Smooth muscle cell (in vitro differentiated cells): Measurements from ENCODE around the gene FNDC1. TPM values are rescaled to one million over a fixed set of nuclear protein-coding genes. Genes with fewer than 3 reads are reported as not detected.

Source experiments
- DNase-seq: peaks from one replicate; lab custom pipeline; 2025; ENCODE audit not compliant: unreplicated experiment; lab: John Stamatoyannopoulos, UW
- H2AFZ ChIP-seq: fragments of 200-600 bp; sonication (generic); 2 replicates; pipeline ENCODE4 v1.6.0; 2016; ENCODE audit warnings: antibody characterized with exemption, low read depth, mild to moderate bottlenecking
- H3F3A ChIP-seq: fragments of 200-600 bp; sonication (generic); 2 replicates; pipeline ENCODE4 v1.6.0; 2017; ENCODE audit warnings: antibody characterized with exemption, low read depth
- H3K27ac ChIP-seq: fragments of 200-600 bp; sonication (generic); 2 replicates; pipeline ENCODE4 v1.5.1; 2016; ENCODE audit warnings: low read depth, mild to moderate bottlenecking
- H3K27me3 ChIP-seq: fragments of 200-600 bp; sonication (generic); 2 replicates; pipeline ENCODE4 v1.6.1; 2016; ENCODE audit warnings: low read depth, mild to moderate bottlenecking
- H3K36me3 ChIP-seq: fragments of 200-600 bp; sonication (generic); 2 replicates; pipeline ENCODE4 v1.5.1; 2016; ENCODE audit warnings: low read depth
- H3K4me1 ChIP-seq: fragments of 200-600 bp; sonication (generic); 2 replicates; pipeline ENCODE4 v1.5.1; 2016; ENCODE audit warnings: low read depth
- H3K4me2 ChIP-seq: fragments of 200-600 bp; sonication (generic); 2 replicates; pipeline ENCODE4 v1.6.0; 2016; ENCODE audit warnings: mild to moderate bottlenecking
- H3K4me3 ChIP-seq: fragments of 200-600 bp; sonication (generic); 2 replicates; pipeline ENCODE4 v1.5.1; 2016; ENCODE audit warnings: mild to moderate bottlenecking
- H3K79me2 ChIP-seq: fragments of 200-600 bp; sonication (generic); 2 replicates; pipeline ENCODE4 v1.6.0; 2016; ENCODE audit warnings: low read depth, mild to moderate bottlenecking
- H3K9ac ChIP-seq: fragments of 200-600 bp; sonication (generic); 2 replicates; pipeline ENCODE4 v1.6.0; 2016; ENCODE audit warnings: low read depth
- H3K9me3 ChIP-seq: fragments of 200-600 bp; sonication (generic); replicated peaks from 2 replicates; pipeline ENCODE4 v1.5.1; 2016; ENCODE audit warnings: low read depth
- H4K20me1 ChIP-seq: fragments of 200-600 bp; sonication (generic); 2 replicates; pipeline ENCODE4 v1.6.0; 2016; ENCODE audit warnings: low read depth
- WGBS: methylation state at CpG from one replicate; pipeline ENCODE4 v1.1.7; 2016; ENCODE audit warnings: low lambda C conversion rate; 5-methylcytosine and 5-hydroxymethylcytosine counted together
- polyA plus RNA-seq: library from polyadenylated mRNA; unstranded; fragments of >200 nt; fragmentation: Nextera tagmentation; extraction: Ambion mirVana; gene quantifications from 2 replicates; pipeline ENCODE4 v1.2.1, GENCODE V29; 2016
- total RNA-seq: library from RNA; depleted of rRNA; stranded (reverse); fragments of >200 nt; gene quantifications from 2 replicates; pipeline ENCODE4 v1.2.3, GENCODE V29; 2014
- TF ChIP-seq, protein P1 (sequence below): fragments of 200-600 bp; sonication (generic); IDR thresholded peaks from 2 replicates; pipeline ENCODE4 v1.5.1; 2017; ENCODE audit warnings: borderline replicate concordance, mild to moderate bottlenecking, antibody characterized with exemption; ENCODE audit not compliant: insufficient read depth, poor library complexity, severe bottlenecking

FNDC1 gene
- total and polyA plus RNA-seq, 2 experiments from 2014 or later, result 0.39 TPM; not detected in 1

GRCh38 chr6:159174263-159174969, 5.2 kb downstream of the FNDC1 start:
- Histone ChIP-seq H3K79me2 (no peaks in the 10 kb centered on the region), H3K4me2 (peak overlapping the region; percentile 66), H3K4me1 (peaks cover 13% of the 10 kb centered on the region), H3K27me3 (peaks cover 65% of the 10 kb centered on the region), H2AFZ (no peak overlapping the region), H4K20me1 (no peaks in the 10 kb centered on the region), H3F3A (peaks cover 5% of the 10 kb centered on the region), H3K9me3 (no peaks in the 10 kb centered on the region), H3K36me3 (no peaks in the 10 kb centered on the region), H3K27ac (no peak overlapping the region), H3K4me3 (no peak overlapping the region), H3K9ac (no peak overlapping the region)
- TF ChIP-seq, protein P1, sequence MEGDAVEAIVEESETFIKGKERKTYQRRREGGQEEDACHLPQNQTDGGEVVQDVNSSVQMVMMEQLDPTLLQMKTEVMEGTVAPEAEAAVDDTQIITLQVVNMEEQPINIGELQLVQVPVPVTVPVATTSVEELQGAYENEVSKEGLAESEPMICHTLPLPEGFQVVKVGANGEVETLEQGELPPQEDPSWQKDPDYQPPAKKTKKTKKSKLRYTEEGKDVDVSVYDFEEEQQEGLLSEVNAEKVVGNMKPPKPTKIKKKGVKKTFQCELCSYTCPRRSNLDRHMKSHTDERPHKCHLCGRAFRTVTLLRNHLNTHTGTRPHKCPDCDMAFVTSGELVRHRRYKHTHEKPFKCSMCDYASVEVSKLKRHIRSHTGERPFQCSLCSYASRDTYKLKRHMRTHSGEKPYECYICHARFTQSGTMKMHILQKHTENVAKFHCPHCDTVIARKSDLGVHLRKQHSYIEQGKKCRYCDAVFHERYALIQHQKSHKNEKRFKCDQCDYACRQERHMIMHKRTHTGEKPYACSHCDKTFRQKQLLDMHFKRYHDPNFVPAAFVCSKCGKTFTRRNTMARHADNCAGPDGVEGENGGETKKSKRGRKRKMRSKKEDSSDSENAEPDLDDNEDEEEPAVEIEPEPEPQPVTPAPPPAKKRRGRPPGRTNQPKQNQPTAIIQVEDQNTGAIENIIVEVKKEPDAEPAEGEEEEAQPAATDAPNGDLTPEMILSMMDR, result peak; percentile 94
- 17% methylated on average over 19 of the region's 19 CpGs for WGBS
- DNase-seq, result peak; percentile 16

DNA sequence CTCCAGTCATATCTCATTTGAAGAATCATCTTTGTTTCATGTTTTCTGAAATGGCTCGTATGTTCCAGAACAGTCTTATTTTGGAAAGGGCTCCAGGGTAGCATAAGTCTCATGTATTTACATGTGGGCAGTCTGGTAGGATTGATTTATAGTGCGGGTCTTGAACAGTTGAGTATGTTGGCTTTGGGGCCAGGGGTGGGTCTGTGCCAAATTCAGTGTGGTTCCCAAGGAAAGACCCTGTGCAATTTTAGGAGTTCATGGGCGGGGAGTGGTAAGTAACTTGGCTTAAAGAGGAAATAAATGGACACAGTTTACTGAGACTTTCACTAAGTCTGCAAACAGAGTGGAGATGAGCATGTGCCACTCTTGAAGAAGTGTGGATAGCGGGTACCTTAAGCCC, 7.7 kb downstream of the FNDC1 start:
- H3K4me2 ChIP-seq, result no peak overlapping the region
- H3K27ac ChIP-seq, result no peak overlapping the region
- H4K20me1 ChIP-seq, result no peaks in the 10 kb centered on the region
- H3K9ac ChIP-seq, result no peak overlapping the region
- no peaks in the 10 kb centered on the region for H3K4me1 ChIP-seq
- TF ChIP-seq, protein P1, result no peak
- H3K9me3 ChIP-seq, result no peaks in the 10 kb centered on the region
- no peak for DNase-seq
- no peak overlapping the region for H3K4me3 ChIP-seq
- H3K79me2 ChIP-seq, result no peaks in the 10 kb centered on the region
- no peak overlapping the region for H2AFZ ChIP-seq
- 88% methylated on average over 4 of the region's 4 CpGs for WGBS
- H3K36me3 ChIP-seq, result no peaks in the 10 kb centered on the region
- H3K27me3 ChIP-seq, result peaks cover 40% of the 10 kb centered on the region
- H3F3A ChIP-seq, result no peaks in the 10 kb centered on the region

GRCh38 chr6:159178847-159179246, 9.6 kb downstream of the FNDC1 start:
- Histone ChIP-seq H3K4me3 (no peak overlapping the region), H3K27me3 (peaks cover 21% of the 10 kb centered on the region), H3K27ac (no peak overlapping the region), H2AFZ (no peak overlapping the region), H3K4me2 (no peak overlapping the region), H4K20me1 (no peaks in the 10 kb centered on the region), H3K4me1 (no peaks in the 10 kb centered on the region), H3K36me3 (no peaks in the 10 kb centered on the region), H3F3A (no peaks in the 10 kb centered on the region), H3K9me3 (no peaks in the 10 kb centered on the region), H3K9ac (no peak overlapping the region), H3K79me2 (no peaks in the 10 kb centered on the region)
- 83% methylated on average over 9 of the region's 9 CpGs for WGBS
- no peak for DNase-seq
- TF ChIP-seq, protein P1, result no peak

DNA sequence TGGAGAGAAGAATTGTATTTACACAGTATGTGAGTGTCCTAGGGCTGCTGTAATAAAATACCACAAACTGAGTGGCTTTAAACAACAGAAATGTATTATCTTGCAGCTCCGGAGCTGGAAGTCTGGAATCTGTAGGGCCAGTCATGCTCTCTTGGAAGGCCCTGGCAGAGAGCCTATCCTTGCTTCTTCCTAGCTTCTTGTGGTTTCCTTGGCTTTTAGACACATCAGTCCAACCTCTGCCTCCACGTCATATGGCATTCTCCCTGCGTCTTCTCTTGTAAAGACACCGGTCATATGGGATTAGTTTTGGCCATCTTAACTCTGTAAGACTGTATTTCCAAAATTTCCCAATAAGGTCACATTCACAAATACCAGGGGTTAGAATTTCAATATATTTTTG, 10.8 kb downstream of the FNDC1 start:
- DNase-seq, result no peak
- WGBS, result 56% methylated on average over 4 of the region's 4 CpGs
- H3F3A ChIP-seq, result no peaks in the 10 kb centered on the region

More for the DNA sequence above, 10.8 kb downstream of the FNDC1 start:
- TF ChIP-seq, protein P1, result no peak
- Histone ChIP-seq H3K36me3 (no peaks in the 10 kb centered on the region), H2AFZ (no peak overlapping the region), H4K20me1 (no peaks in the 10 kb centered on the region), H3K4me3 (no peak overlapping the region), H3K27me3 (peaks cover 16% of the 10 kb centered on the region), H3K9ac (no peak overlapping the region), H3K4me1 (no peaks in the 10 kb centered on the region), H3K4me2 (no peak overlapping the region), H3K27ac (no peak overlapping the region), H3K9me3 (no peaks in the 10 kb centered on the region), H3K79me2 (no peaks in the 10 kb centered on the region)
